HG03469 (cell line): ENCODE measurements around the gene ECHDC3.

Source experiments
- ATAC-seq: cut with Tn5 transposase; IDR thresholded peaks from one replicate; pipeline ENCODE4 v1.9.1; 2021; ENCODE audit warnings: mild to moderate bottlenecking, moderate library complexity, moderate number of reproducible peaks; ENCODE audit not compliant: unreplicated experiment

Gene ECHDC3

GRCh38 chr10:11808808-11809207 lies 66.6 kb downstream of the ECHDC3 start:
- ATAC-seq = no peak

- no peak for ATAC-seq
Measured at GRCh38 chr10:11810313-11810766, 68.2 kb downstream of the ECHDC3 start.

- ATAC-seq = no peak
Measured at GRCh38 chr10:11810973-11811372, 68.8 kb downstream of the ECHDC3 start.

GRCh38 chr10:11813177-11813576 lies 71.0 kb downstream of the ECHDC3 start:
- no peak for ATAC-seq
